DLD1 (cell line): ENCODE data around the gene CFAP46.
"Not testable (repeated sequence)": the region's sequence is repeated elsewhere in the genome, so short reads cannot be mapped to it uniquely, and the experiment has no call there.

ENCODE experiments used
- in situ Hi-C: cut with HindIII; loops from 2 replicates; pipeline ENCODE4 v1.10.0; 2017; ENCODE audit warnings: low sequenced_read_pairs

Gene CFAP46

GRCh38 chr10:132803416-132804210, 138.8 kb downstream of the CFAP46 start:
- in situ Hi-C loops, result no loop called here

- in situ Hi-C loops, result no loop called here
These were observed 139.6 kb downstream of the CFAP46 start for GRCh38 chr10:132802694-132803320.

GRCh38 chr10:132802048-132802447, 140.3 kb downstream of the CFAP46 start:
- in situ Hi-C loops, result no loop called here

- in situ Hi-C loops, result no loop called here
These were observed 142.5 kb downstream of the CFAP46 start for GRCh38 chr10:132799865-132800264.

- in situ Hi-C loops, result no loop called here
These were observed 143.5 kb downstream of the CFAP46 start for GRCh38 chr10:132798876-132799275.

- in situ Hi-C loops, result no loop called here
These were observed 144.0 kb downstream of the CFAP46 start for GRCh38 chr10:132798403-132798802.

- in situ Hi-C loops, result not testable (repeated sequence)
These were observed 144.4 kb downstream of the CFAP46 start for GRCh38 chr10:132797986-132798385.

- in situ Hi-C loops, result no loop called here
These were observed 145.5 kb downstream of the CFAP46 start for GRCh38 chr10:132796846-132797245.

- in situ Hi-C loops, result no loop called here
These were observed 148.2 kb downstream of the CFAP46 start for GRCh38 chr10:132793871-132794849.

GRCh38 chr10:132793213-132793612, 149.2 kb downstream of the CFAP46 start:
- in situ Hi-C loops, result no loop called here

- in situ Hi-C loops, result no loop called here
These were observed 149.6 kb downstream of the CFAP46 start for GRCh38 chr10:132792796-132793195.

GRCh38 chr10:132792099-132792498, 150.3 kb downstream of the CFAP46 start:
- in situ Hi-C loops, result not testable (repeated sequence)

- in situ Hi-C loops, result no loop called here
These were observed 151.2 kb downstream of the CFAP46 start for GRCh38 chr10:132790934-132791829.

GRCh38 chr10:132790470-132790869, 151.9 kb downstream of the CFAP46 start:
- in situ Hi-C loops, result no loop called here

- in situ Hi-C loops, result no loop called here
These were observed 152.7 kb downstream of the CFAP46 start for GRCh38 chr10:132789659-132790148.

GRCh38 chr10:132788831-132789219, 153.5 kb downstream of the CFAP46 start:
- in situ Hi-C loops, result no loop called here

GRCh38 chr10:132788180-132788830, 154.1 kb downstream of the CFAP46 start:
- in situ Hi-C loops, result no loop called here

- in situ Hi-C loops, result no loop called here
These were observed 154.7 kb downstream of the CFAP46 start for GRCh38 chr10:132787495-132788179.

GRCh38 chr10:132786884-132787494, 155.4 kb downstream of the CFAP46 start:
- in situ Hi-C loops, result no loop called here
